Progenitor cell of endocrine pancreas (in vitro differentiated cells): ENCODE measurements around the gene RUNDC1. TPM values are rescaled to one million over a fixed set of nuclear protein-coding genes. Genes with fewer than 3 reads are reported as not detected.

ENCODE experiments used
- DNase-seq: peaks from one replicate; pipeline ENCODE4 v3.0.0; 2021; ENCODE audit warnings: low spot score; ENCODE audit not compliant: unreplicated experiment
- H3K27ac Mint-ChIP-seq: 2 replicates; pipeline ENCODE4 v1.8.0; 2021; ENCODE audit warnings: mild to moderate bottlenecking, moderate library complexity, mixed read lengths
- H3K27me3 Mint-ChIP-seq: 2 replicates; pipeline ENCODE4 v1.8.0; 2021; ENCODE audit warnings: mixed read lengths
- H3K36me3 Mint-ChIP-seq: 2 replicates; pipeline ENCODE4 v1.8.0; 2022; ENCODE audit warnings: mixed read lengths; ENCODE audit not compliant: insufficient read depth
- H3K4me1 Mint-ChIP-seq: 2 replicates; pipeline ENCODE4 v1.8.0; 2021; ENCODE audit warnings: low read depth, mixed read lengths
- H3K4me3 Mint-ChIP-seq: 2 replicates; pipeline ENCODE4 v1.8.0; 2021; ENCODE audit warnings: low read depth, mild to moderate bottlenecking, moderate library complexity, mixed read lengths
- H3K9me3 Mint-ChIP-seq: 2 replicates; pipeline ENCODE4 v1.8.0; 2021; ENCODE audit warnings: low read depth, mixed read lengths
- CTCF ChIP-seq: fragments of 200-600 bp; sonication (generic); IDR thresholded peaks from one replicate; pipeline ENCODE4 v1.5.0; 2021; ENCODE audit warnings: antibody characterized with exemption, mild to moderate bottlenecking; ENCODE audit not compliant: unreplicated experiment
- total RNA-seq: library from RNA; stranded (reverse); gene quantifications from 2 replicates; pipeline ENCODE4 v1.2.1, GENCODE V29; 2021

The RUNDC1 gene
- total RNA-seq, 1 donor from 2014 or later = 22.6 TPM

- H3K36me3 Mint-ChIP-seq = no peaks in the 10 kb centered on the region
- H3K4me3 Mint-ChIP-seq = no peak overlapping the region
- TF ChIP-seq CTCF = no peak
- peak overlapping the region; percentile 88 for H3K27ac Mint-ChIP-seq
- DNase-seq = no peak
- H3K4me1 Mint-ChIP-seq = peaks cover 22% of the 10 kb centered on the region
- H3K9me3 Mint-ChIP-seq = no peaks in the 10 kb centered on the region
- H3K27me3 Mint-ChIP-seq = no peaks in the 10 kb centered on the region
These were observed 53.9 kb downstream of the RUNDC1 start for GRCh38 chr17:43033948-43034881.

- H3K9me3 Mint-ChIP-seq = no peaks in the 10 kb centered on the region
- DNase-seq = no peak
These were observed 54.5 kb downstream of the RUNDC1 start for GRCh38 chr17:43034894-43035293.

GRCh38 chr17:43039646-43040045 lies 59.3 kb downstream of the RUNDC1 start:
- no peaks in the 10 kb centered on the region for H3K9me3 Mint-ChIP-seq
- H3K4me1 Mint-ChIP-seq = peaks cover 24% of the 10 kb centered on the region
- H3K36me3 Mint-ChIP-seq = no peaks in the 10 kb centered on the region
- H3K27ac Mint-ChIP-seq = peak overlapping the region; percentile 43
- H3K4me3 Mint-ChIP-seq = no peak overlapping the region
- TF ChIP-seq CTCF = no peak
- no peaks in the 10 kb centered on the region for H3K27me3 Mint-ChIP-seq
- no peak for DNase-seq

More at GRCh38 chr17:43034894-43035293, 54.5 kb downstream of the RUNDC1 start:
- H3K27me3 Mint-ChIP-seq = no peaks in the 10 kb centered on the region
- no peak for TF ChIP-seq CTCF
- no peak overlapping the region for H3K27ac Mint-ChIP-seq
- peaks cover 22% of the 10 kb centered on the region for H3K4me1 Mint-ChIP-seq
- H3K4me3 Mint-ChIP-seq = no peak overlapping the region
- no peaks in the 10 kb centered on the region for H3K36me3 Mint-ChIP-seq

GRCh38 chr17:43040655-43041054 lies 60.3 kb downstream of the RUNDC1 start:
- Mint-ChIP-seq H3K4me1 (peaks cover 19% of the 10 kb centered on the region), H3K9me3 (no peaks in the 10 kb centered on the region), H3K36me3 (no peaks in the 10 kb centered on the region), H3K27me3 (no peaks in the 10 kb centered on the region), H3K4me3 (no peak overlapping the region), H3K27ac (peak overlapping the region; percentile 35)
- TF ChIP-seq CTCF = no peak
- no peak for DNase-seq

GRCh38 chr17:43042025-43042628 lies 61.8 kb downstream of the RUNDC1 start:
- H3K4me3 Mint-ChIP-seq = no peak overlapping the region
- H3K4me1 Mint-ChIP-seq = peaks cover 14% of the 10 kb centered on the region
- no peaks in the 10 kb centered on the region for H3K36me3 Mint-ChIP-seq
- no peaks in the 10 kb centered on the region for H3K27me3 Mint-ChIP-seq
- H3K9me3 Mint-ChIP-seq = no peaks in the 10 kb centered on the region
- H3K27ac Mint-ChIP-seq = peak overlapping the region; percentile 79
- DNase-seq = no peak
- TF ChIP-seq CTCF = no peak

Other genes with a start within 250 kb of the RUNDC1 start
- gene EZH1, start 235.5 kb upstream of the RUNDC1 start, total RNA-seq = 31.4 and 31.9 TPM in 2 replicates
- gene RAMP2, start 219.3 kb upstream of the RUNDC1 start, total RNA-seq = 4.3 and 4.4 TPM in 2 replicates
- 76.5 and 81.3 TPM in 2 replicates for gene VPS25, start 207.1 kb upstream of the RUNDC1 start, total RNA-seq
- gene WNK4, start 200.0 kb upstream of the RUNDC1 start, total RNA-seq = 5.8 and 6.3 TPM in 2 replicates
- gene COA3, start 181.9 kb upstream of the RUNDC1 start, total RNA-seq = 84.9 and 85.4 TPM in 2 replicates
- gene CNTD1, start 181.7 kb upstream of the RUNDC1 start, total RNA-seq = not detected in 2 replicates
- 63.4 and 67.1 TPM in 2 replicates for gene BECN1, start 156.3 kb upstream of the RUNDC1 start, total RNA-seq
- 121 and 129 TPM in 2 replicates for gene PSME3, start 147.2 kb upstream of the RUNDC1 start, total RNA-seq
- 4.1 and 4.3 TPM in 2 replicates for gene AOC2, start 136.0 kb upstream of the RUNDC1 start, total RNA-seq
- gene AOC3, start 129.4 kb upstream of the RUNDC1 start, total RNA-seq = 1.2 and 2.6 TPM in 2 replicates
- not detected in 2 replicates for gene G6PC1, start 79.8 kb upstream of the RUNDC1 start, total RNA-seq
- 59.3 and 69.8 TPM in 2 replicates for gene AARSD1, start 16.1 kb upstream of the RUNDC1 start, total RNA-seq
- gene PTGES3L, start 485 bp upstream of the RUNDC1 start, total RNA-seq = 5.6 and 6.5 TPM in 2 replicates
- 862 and 881 TPM in 2 replicates for gene RPL27, start 17.9 kb downstream of the RUNDC1 start, total RNA-seq
- 1.2 and 1.6 TPM in 2 replicates for gene IFI35, start 26.2 kb downstream of the RUNDC1 start, total RNA-seq
- gene VAT1, start 41.8 kb downstream of the RUNDC1 start, total RNA-seq = 201 and 202 TPM in 2 replicates
- 12.4 and 14.6 TPM in 2 replicates for gene RND2, start 44.7 kb downstream of the RUNDC1 start, total RNA-seq
- gene BRCA1, start 144.8 kb downstream of the RUNDC1 start, total RNA-seq = 27.7 and 34.2 TPM in 2 replicates
- gene NBR1, start 190.6 kb downstream of the RUNDC1 start, total RNA-seq = 54.8 and 59.5 TPM in 2 replicates
- 5.1 and 8.6 TPM in 2 replicates for gene TMEM106A, start 231.3 kb downstream of the RUNDC1 start, total RNA-seq
- not detected in 2 replicates for gene CCDC200, start 248.1 kb downstream of the RUNDC1 start, total RNA-seq